Ishikawa (cell line): ENCODE measurements around the gene FHIT.

Experiments
- EGR1 ChIP-seq: IDR thresholded peaks from 2 replicates; pipeline ENCODE4 v1.6.1; 2012
- TCF12 ChIP-seq: IDR thresholded peaks from 2 replicates; pipeline ENCODE4 v1.6.1; 2012; ENCODE audit warnings: low read depth
- TEAD4 ChIP-seq: IDR thresholded peaks from 2 replicates; pipeline ENCODE4 v1.6.1; 2012
- YY1 ChIP-seq: IDR thresholded peaks from 2 replicates; pipeline ENCODE4 v1.6.1; 2012; ENCODE audit warnings: low read depth
- TF ChIP-seq, protein P1 (sequence below): IDR thresholded peaks from 2 replicates; pipeline ENCODE4 v1.6.1; 2012; ENCODE audit warnings: low read depth, mild to moderate bottlenecking
- TF ChIP-seq, protein P2 (sequence below): IDR thresholded peaks from 2 replicates; pipeline ENCODE4 v1.6.1; 2012
- TF ChIP-seq, protein P3 (sequence below): IDR thresholded peaks from 2 replicates; pipeline ENCODE4 v1.6.1; 2012

DNA sequence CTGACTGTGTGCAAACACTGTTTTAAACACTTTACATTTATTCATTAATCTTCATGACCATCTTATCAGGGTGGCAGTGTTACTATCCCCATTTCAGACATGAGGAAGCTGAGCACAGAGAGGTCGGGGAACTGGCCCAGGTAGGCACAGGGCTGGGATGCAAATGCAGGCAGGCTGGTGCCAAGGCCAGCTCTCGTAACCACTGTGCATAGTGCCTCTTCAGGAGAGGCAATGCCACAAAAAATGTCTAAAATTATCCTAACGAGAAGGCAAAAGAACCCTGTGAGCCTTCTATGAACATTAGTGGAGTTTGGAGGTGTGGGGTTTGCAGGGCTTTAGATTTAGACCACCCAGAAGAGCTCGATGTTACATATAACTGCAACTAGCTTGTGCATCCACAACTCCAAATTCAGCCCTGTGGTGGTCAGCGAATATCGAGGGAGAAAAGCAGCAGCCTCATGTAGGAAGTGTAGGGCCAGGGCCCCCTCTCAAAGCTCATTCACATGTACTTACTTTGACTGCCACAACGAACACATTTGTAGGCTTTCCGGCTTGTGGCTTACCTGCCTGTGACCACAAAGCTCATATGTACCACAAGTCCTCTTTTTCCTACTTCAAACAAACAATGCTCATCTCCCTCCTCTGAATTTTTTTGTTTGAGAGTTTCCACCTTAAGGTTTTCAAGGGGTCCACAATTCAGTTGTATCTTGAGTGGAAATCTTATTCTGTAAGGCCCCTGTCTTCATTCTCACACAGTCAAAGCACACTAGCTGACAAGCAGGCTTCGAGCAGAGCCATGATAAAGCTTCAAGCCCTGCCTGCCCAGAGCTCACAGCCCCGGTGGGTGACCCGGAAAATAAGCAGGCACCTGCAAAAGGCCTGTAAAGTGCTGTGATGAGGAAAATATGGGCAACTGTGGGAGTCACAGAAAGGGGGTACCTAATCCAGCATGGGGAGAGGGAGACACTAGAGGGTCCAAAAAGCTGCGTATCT is 1478.5 kb downstream of the FHIT start:
- TF ChIP-seq TCF12 (no peak), EGR1 (no peak), TEAD4 (no peak), YY1 (no peak)
- TF ChIP-seq, protein P1, sequence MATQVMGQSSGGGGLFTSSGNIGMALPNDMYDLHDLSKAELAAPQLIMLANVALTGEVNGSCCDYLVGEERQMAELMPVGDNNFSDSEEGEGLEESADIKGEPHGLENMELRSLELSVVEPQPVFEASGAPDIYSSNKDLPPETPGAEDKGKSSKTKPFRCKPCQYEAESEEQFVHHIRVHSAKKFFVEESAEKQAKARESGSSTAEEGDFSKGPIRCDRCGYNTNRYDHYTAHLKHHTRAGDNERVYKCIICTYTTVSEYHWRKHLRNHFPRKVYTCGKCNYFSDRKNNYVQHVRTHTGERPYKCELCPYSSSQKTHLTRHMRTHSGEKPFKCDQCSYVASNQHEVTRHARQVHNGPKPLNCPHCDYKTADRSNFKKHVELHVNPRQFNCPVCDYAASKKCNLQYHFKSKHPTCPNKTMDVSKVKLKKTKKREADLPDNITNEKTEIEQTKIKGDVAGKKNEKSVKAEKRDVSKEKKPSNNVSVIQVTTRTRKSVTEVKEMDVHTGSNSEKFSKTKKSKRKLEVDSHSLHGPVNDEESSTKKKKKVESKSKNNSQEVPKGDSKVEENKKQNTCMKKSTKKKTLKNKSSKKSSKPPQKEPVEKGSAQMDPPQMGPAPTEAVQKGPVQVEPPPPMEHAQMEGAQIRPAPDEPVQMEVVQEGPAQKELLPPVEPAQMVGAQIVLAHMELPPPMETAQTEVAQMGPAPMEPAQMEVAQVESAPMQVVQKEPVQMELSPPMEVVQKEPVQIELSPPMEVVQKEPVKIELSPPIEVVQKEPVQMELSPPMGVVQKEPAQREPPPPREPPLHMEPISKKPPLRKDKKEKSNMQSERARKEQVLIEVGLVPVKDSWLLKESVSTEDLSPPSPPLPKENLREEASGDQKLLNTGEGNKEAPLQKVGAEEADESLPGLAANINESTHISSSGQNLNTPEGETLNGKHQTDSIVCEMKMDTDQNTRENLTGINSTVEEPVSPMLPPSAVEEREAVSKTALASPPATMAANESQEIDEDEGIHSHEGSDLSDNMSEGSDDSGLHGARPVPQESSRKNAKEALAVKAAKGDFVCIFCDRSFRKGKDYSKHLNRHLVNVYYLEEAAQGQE = no peak
- TF ChIP-seq, protein P2, sequence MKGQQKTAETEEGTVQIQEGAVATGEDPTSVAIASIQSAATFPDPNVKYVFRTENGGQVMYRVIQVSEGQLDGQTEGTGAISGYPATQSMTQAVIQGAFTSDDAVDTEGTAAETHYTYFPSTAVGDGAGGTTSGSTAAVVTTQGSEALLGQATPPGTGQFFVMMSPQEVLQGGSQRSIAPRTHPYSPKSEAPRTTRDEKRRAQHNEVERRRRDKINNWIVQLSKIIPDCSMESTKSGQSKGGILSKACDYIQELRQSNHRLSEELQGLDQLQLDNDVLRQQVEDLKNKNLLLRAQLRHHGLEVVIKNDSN = no peak
- TF ChIP-seq, protein P3, sequence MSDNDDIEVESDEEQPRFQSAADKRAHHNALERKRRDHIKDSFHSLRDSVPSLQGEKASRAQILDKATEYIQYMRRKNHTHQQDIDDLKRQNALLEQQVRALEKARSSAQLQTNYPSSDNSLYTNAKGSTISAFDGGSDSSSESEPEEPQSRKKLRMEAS = no peak
